HS-27A (cell line): ENCODE measurements around the gene PFDN2.
"Not testable (repeated sequence)": the region's sequence is repeated elsewhere in the genome, so short reads cannot be mapped to it uniquely, and the experiment has no call there.

Experiments
- DNase-seq: peaks from one replicate; pipeline ENCODE4 v3.0.0-alpha.2; 2012; ENCODE audit warnings: low read depth, missing footprints

Gene PFDN2

GRCh38 chr1:161080441-161081405, 37.1 kb downstream of the PFDN2 start:
- DNase-seq, result no peak

DNA sequence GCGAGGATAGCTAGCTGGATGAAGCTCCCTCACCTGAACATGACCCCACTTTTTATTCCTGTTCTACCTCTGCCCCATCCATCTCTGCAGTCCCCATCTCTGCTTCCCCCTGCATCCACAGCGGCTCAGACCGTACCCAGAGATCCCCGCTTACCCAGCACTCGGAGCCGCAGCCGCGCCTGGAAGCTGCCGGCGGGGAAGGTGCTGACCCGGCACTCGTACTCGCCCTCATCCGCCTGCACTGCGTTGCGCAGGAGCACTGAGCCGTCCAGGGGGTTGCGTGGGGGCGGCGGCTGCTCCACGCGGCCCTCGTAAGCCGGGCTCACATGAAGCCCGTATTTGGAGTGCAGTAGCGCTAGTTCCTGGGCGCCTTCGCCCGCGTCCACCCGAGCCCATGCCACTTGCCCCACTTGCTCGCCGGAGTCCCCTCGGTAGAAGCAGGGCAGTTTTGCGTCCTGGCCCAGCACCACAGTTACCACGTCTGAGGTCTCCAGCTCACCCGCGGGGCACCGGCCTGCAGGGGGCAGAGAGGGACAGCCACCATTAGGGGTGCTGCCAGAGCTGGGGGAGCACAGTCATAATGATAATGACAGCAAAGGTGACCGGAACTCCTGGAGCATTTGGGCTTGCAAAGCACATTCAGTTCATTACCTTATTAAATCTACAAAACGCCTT, 38.3 kb downstream of the PFDN2 start:
- no peak for DNase-seq

DNA sequence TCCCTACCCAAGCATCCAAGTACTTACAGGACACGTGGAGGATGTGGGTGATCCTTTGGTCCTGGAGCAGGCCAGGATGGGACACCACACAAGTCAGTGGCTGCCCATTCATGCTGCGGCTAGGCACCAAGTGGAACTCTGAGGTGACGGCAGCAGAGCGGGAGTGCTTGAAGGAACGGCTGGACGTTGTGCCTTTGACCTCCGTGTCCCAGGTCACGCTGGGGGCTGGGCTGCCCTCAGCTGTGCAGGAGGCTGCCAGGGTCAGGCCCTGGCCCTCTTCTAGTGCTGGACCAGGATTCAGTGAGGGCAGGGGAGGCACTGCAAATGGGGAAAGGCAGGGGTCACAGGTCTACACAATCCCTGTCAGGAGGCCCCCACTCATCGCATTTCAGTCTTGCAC, 40.4 kb downstream of the PFDN2 start:
- no peak for DNase-seq

DNA sequence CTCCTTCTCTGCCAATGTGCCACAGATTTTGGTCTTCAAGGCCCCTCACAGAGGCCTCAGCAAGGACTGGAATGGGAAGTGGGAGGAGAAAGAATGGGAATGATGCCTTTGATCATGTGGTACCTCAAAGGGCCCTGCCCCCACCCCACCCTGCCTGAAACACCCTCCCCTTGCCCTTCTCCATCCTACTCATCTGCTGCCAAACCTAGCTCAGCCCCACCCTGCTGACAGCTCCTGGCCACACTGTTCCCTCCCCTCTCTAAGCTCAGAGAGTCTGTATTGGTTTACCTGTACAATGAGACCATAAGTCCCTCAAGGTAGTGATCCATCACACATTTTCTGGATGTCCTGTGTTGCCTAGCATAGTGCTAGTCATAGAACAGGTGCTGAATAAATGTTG, 41.4 kb downstream of the PFDN2 start:
- no peak for DNase-seq

DNA sequence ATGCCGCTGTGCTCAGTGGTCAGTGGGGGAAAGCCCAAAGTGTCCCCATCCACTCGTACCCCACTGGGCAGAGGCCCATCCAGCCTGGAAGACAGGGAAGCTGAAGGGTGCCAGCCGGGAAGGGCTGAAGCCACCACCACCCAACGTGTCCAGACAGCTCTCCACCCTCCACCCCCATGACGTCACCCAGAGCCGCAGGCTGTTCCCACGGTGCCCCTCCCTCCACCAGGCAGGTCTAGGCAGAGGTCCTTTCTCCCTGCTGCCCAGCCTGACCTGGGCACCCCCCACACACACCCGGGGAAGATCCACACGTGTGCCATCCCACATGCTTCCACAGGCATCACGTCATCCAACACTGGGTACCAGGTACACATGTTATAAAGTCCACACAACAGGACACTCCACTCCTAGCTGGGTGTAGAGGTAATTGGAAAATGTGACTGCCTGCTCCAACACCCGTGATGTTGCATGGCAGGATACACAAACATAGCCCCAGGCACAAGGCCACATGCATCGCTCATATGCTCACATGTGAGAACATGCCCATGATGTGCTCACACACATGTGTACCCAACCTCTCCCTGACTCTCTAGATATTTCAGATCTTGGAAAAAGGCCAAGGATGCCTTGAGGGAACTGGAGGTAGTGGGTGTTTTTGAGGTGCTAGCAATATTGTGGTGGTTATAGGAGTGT, 43.0 kb downstream of the PFDN2 start:
- DNase-seq, result no peak

- DNase-seq, result no peak
Observed at GRCh38 chr1:161073474-161074121, 44.2 kb downstream of the PFDN2 start.

DNA sequence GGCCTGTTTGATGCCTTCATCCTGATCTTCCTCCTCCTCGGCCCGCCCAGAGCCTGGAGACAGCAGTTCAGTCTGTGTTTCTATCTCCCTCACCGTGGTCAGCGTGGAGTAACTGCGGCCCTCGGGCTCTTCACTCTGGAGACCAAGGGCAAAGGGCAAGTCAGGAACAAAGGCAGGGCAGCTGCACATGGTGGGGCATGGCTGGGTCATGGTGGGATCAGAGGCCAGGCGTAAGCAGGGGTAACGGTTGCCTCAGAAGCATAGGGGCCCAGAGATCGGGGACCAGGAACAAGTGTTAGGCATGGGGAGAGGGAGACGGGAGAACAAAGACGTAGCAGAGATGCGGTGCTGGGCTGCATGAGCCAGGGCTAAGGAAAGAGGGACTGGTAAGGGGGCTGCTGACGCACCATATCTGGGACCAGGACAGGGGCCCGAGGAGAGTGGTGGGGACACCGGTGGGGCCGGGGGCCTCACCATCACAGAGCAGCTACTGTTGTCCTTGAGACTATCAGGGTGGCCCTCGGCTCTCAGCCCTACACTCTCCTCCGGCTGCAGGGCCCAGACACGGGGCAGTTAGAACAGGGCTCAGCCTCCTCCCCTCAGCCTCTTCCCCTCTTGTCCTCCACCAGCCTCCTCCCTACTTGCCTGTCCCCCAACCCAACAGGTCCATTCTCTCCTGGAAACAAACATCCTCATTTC, 44.9 kb downstream of the PFDN2 start:
- no peak for DNase-seq

- no peak for DNase-seq
Observed at GRCh38 chr1:161071886-161072371, 45.9 kb downstream of the PFDN2 start.

DNA sequence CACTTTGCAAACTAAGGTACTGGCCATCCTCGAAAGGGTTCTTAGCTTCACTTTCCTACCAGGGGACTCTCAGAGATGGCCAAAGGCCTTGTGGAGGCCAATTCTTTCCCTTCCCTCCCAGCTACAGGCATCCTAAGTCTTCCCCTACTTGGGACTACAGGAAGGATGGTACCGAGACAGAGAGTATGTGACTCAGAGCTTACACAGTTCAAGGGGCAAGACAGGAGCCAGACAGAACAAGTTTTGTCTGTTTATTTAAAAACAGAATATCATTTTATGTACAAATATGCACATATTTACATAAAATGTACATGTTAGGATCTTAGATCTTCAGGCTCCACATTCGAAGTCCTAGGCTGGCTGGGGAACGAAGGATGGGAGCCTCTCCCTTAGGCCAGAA, 47.1 kb downstream of the PFDN2 start:
- no peak for DNase-seq

- no peak for DNase-seq
Observed at GRCh38 chr1:161069731-161070270, 48.0 kb downstream of the PFDN2 start, which contains the start of gene ARHGAP30. TSS of gene ARHGAP30 (minus strand) at chr1:161069891. CDS start at chr1:161069624, 267 bp downstream.

DNA sequence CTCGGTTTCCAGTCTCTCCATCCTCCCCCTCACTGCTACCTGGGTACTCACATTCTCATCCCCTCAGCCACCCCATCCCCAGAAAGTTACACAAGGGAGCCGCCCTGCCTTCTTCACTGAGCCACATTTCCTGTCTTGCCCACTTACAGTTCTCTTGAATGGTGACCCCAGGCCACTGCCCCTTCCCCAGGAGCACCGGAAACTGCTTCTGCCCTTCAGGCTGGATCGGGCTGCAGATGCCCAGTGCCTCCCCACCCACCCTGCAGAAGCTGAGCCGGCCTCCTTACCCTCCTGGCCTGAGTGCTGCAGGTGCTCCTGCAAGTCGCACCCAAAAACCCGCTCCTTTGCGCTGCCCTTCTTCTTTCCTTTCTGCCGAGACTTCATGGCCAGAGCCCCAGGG, 48.6 kb downstream of the PFDN2 start:
- DNase-seq, result no peak

DNA sequence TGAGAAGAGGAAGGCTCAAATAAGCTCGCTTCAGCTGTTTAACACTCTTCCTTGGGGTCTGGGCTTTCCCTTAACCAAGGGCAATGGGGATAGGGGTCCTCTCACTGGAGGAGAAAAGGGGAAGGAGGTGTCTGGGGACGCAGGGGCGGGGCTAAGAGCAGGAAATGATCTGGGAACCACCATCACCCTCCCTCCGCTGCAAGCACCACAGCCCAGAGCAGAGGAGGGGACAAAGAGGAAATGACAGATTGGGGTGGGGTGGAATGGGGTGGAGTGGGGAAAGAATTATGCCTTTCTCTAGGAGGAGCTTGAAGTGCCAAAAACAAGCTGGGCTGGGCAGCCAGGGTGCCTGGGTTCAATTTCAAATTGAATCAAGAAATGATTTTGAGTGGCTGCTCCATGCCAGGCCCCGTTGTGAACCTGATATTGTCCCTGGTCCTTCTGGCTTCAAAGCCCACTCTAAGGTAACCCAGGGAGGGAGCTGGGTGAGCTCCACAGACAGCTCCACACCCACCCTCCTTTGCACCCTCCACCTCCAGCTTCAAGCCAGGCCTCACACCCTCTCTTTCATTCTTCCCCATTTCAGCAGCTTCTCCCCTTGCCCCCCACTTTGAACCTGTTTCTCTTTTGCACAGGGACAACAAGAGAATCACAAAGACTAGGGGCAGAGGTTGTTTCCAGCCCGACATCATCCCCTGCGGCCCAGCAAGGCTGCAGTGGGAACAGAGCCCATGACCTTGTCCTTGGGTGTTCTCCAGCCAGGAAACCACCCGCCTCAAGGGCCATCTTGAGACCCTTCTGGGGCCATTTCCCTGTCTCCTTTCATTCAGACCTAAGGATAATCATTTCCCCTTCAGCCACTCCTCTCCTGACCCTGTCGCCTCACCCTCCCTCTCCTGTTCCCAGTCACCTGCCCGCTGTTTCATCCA, 49.3 kb downstream of the PFDN2 start:
- DNase-seq, result no peak

GRCh38 chr1:161066694-161067093, 51.1 kb downstream of the PFDN2 start:
- no peak for DNase-seq

DNA sequence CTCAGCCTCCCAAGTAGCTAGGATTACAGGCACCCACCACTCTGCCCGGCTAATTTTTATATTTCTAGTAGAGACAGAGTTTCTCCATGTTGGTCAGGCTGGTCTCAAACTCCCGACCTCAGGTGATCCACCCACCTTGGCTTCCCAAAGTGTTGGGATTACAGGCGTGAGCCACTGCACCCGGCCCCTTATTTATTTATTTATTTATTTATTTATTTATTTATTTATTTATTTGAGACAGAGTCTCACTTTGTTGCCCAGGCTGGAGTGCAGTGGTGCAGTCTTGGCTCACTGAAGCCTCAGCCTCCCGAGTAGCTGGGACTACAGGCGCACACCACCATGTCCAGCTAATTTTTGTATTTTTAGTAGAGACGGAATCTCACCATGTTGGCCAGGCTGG, 52.2 kb downstream of the PFDN2 start:
- not testable (repeated sequence) for DNase-seq

DNA sequence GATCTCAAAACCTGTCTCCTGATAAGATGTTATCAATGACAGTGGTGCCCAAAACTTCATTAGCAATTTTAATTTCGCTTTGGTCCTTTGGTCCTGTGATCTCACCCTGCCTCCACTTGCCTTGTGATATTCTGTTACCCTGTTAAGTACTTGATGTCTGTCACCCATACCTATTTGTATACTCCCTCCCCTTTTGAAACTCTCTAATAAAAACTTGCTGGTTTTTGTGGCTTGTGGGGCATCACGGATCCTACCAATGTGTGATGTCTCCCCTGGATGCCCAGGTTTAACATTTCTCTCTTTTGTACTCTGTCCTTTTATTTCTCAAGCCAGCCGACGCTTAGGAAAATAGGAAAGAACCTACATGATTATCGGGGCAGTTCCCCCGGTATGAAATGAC, 53.9 kb downstream of the PFDN2 start:
- DNase-seq, result not testable (repeated sequence)

DNA sequence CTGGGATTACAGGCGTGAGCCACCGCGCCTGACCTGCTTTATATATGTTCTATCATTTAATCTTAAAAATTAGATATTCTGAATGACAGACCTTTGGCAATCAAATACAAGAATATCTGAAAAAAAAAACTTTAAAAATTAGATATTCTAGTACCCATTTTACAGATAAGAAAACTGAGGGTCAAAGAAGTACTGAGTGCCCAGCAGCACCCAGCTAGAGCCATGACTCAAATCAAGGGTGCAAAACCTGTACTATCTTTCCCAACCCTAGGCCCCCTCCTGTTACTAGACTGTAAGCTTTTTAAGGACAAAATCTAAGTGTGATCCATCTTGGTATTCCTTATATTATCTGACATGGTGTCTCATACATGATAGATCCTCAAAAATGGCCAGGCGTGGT, 56.4 kb downstream of the PFDN2 start:
- DNase-seq, result no peak

DNA sequence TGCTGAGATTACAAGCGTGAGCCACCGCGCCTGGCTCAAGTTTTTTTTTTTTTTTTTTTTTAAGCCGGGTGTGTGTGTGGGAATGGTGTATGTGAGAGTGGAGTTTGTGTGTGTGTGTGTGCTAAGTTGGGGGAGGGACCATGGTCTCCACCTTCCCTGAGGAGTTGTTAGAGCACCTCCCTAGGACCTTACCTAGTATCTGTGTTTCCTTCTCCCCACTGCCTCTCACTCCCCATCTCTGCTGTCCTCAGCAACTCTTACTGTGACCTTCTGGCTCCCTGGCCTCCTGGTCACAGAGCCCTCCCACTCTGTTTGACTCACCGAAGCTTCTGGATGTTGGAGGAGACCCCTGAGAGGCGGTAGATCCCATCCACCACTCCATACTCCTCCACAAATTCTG, 58.5 kb downstream of the PFDN2 start:
- DNase-seq, result no peak

- no peak for DNase-seq
Observed at GRCh38 chr1:161054805-161055204, 63.0 kb downstream of the PFDN2 start.

DNA sequence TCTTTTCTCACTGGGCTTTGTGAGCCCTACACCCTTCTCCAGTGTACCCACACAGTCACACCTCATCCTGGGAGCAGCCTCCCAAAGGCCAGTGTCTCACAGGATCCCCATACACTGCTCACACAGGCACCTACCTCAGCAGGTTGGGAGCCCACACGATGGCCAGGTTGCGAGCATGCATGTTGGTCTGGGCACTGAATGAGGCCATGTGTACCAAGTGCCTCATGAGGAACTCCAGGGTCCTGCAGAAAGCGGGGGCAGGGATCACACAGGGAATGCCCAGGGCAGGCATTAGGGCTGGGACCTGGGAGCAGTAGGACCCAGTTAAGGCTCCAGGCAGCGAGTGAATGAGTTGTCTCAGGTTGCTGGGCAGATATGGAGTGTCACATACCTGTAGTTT, 63.6 kb downstream of the PFDN2 start:
- DNase-seq, result no peak

DNA sequence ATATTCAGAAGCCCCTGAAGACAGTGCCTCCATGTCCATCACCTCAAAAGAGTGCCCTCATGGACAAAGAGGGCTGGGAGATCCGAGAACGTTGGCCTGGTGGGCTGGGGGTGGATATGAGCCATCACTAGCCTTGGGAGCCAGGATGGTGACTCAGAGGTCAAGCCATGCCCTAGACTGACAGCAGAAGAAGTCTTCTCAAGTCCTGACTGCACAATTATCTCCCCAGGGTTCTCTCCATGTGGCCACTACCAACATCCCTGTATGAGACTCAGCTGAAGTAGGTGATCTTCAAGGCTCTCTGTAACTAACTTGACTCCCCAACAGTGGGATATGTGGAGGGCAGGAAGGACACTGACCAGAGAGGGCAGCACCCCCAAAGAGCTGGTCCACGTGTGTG, 64.9 kb downstream of the PFDN2 start:
- no peak for DNase-seq
